ENCODE data around the gene CFAP65. TPM values are rescaled to one million over a fixed set of nuclear protein-coding genes. Genes with fewer than 3 reads are reported as not detected.

Gene CFAP65
- polyA plus RNA-seq, 1 donor from 2014 or later, result not detected

- H3K27ac Mint-ChIP-seq, result no peak overlapping the region
- H3K4me1 Mint-ChIP-seq, result peaks cover 2 to 6% (median 6%) of the 10 kb centered on the region in 3 donors
- peaks cover 66% of the 10 kb centered on the region for H3K27me3 Mint-ChIP-seq
- no peaks in the 10 kb centered on the region for H3K36me3 Mint-ChIP-seq
- H3K4me3 Mint-ChIP-seq, result no peak overlapping the region
- H3K9me3 Mint-ChIP-seq, result no peaks in the 10 kb centered on the region
Measured at GRCh38 chr2:218988164-218988563, 53.2 kb downstream of the CFAP65 start.

DNA sequence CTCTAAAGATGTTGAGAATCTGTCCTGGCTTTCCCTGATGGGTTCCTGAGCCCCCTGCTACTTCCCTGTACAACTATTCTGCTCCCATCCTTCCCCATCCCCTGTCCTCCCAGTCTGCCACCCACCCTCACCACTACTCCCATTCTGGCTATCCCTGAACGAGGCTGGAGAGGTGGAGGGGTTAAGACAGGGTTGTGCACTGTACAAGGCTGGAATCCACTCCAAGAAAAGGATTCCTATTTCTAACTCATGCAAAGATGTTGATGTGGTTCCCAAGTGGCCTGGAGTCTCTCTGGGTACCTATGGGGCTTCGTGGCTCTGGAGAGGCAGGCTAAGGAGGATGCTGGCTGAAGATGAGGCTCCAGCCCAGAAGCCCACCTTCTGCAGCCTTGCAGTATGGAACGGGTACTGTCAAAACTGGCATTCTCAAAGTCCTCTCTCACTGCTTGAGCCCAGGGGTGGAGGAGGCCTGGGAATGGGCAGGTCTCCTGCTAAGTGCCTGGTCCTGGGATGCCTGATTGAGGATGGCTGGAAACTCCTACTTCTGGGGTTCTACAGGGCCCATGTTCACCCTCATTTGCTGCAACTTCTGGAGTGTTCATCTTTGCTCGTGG, 55.1 kb downstream of the CFAP65 start:
- H3K27me3 Mint-ChIP-seq, result peaks cover 64% of the 10 kb centered on the region
- H3K4me3 Mint-ChIP-seq, result peak overlapping the region in 1 of 4 donors; percentile 59
- H3K4me1 Mint-ChIP-seq, result peaks cover 5 to 8% (median 6%) of the 10 kb centered on the region in 3 donors
- no peaks in the 10 kb centered on the region for H3K36me3 Mint-ChIP-seq
- peak overlapping the region in 1 of 3 donors; percentile 53 for H3K27ac Mint-ChIP-seq
- H3K9me3 Mint-ChIP-seq, result no peaks in the 10 kb centered on the region

GRCh38 chr2:218985325-218986091, 55.8 kb downstream of the CFAP65 start:
- H3K9me3 Mint-ChIP-seq, result no peaks in the 10 kb centered on the region
- no peak overlapping the region for H3K27ac Mint-ChIP-seq
- no peaks in the 10 kb centered on the region for H3K36me3 Mint-ChIP-seq
- H3K4me1 Mint-ChIP-seq, result peaks cover 8 to 12% (median 11%) of the 10 kb centered on the region in 3 donors
- peaks cover 62% of the 10 kb centered on the region for H3K27me3 Mint-ChIP-seq
- peak overlapping the region in 1 of 4 donors; percentile 17 for H3K4me3 Mint-ChIP-seq

GRCh38 chr2:218985021-218985324, 56.3 kb downstream of the CFAP65 start, which contains the start of gene FEV:
Gene FEV (minus strand): TSS chr2:218985184. CDS start chr2:218985075, 109 bp downstream.
- H3K36me3 Mint-ChIP-seq, result no peaks in the 10 kb centered on the region
- peaks cover 11 to 14% (median 11%) of the 10 kb centered on the region in 3 donors for H3K4me1 Mint-ChIP-seq
- peak within 1 kb of the TSS; percentile 42 to 70 (median 50) for H3K4me3 Mint-ChIP-seq
- peaks cover 59% of the 10 kb centered on the region for H3K27me3 Mint-ChIP-seq
- H3K9me3 Mint-ChIP-seq, result no peaks in the 10 kb centered on the region
- H3K27ac Mint-ChIP-seq, result peak within 1 kb of the TSS in 2 of 3 donors; percentile 64 to 91

DNA sequence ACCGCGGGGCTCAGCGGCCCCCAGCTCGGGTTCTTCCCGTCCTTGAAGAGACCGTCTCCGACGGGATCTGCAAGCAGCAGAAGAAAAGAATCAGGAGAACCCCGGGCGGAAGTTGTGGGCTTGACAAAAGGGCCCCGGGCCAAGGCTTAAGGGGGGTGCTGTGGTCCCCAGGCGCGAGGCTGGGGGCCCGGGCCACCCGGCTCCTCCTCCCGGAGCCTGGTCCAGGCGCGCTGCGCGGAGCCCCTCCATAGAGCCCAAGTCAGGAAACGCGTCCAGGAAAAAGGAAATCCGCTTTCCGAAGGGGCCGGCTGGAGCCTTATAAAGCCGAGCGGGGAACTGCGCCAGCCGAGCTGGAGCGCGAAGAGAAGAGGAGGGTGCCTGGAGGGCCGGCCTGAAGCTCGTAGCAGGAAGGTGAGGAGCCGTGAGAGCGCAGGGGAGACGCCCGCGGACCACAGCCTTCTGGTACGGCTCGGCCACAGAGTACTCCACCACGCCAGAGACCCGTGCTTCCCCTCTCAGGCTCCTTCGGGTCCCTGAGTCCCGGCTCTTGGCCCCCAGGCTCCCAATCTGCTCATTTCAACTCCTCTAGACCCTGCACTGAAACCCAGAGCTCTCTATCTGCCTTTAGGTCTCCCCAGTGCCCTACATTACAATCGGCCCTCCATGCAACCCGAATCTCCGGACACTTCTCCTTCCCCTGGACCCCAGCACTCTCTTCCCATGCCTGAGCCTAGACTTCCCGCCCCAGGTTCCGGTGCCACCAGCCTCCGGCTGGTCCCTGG, 56.9 kb downstream of the CFAP65 start:
- Mint-ChIP-seq H3K4me3 (peak overlapping the region; percentile 42 to 70 (median 50)), H3K27me3 (peaks cover 60% of the 10 kb centered on the region), H3K9me3 (no peaks in the 10 kb centered on the region), H3K4me1 (peaks cover 11 to 16% (median 14%) of the 10 kb centered on the region in 3 donors), H3K27ac (peak overlapping the region in 2 of 3 donors; percentile 64 to 91), H3K36me3 (no peaks in the 10 kb centered on the region)

DNA sequence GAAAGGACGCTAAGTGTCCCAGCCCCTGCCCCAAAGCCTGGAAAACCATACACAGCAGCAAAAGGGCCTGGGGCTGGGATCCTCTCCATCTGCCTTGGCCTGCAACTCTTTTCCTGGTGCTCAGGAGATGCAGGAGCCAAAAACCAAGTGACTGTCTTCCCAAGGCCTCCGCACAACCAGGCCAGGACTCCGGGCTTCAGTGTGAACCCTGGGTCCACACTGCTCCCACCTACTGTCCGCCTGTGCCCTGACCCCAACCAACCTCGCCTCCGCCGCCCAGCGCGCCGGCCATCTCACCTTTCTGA, 57.4 kb downstream of the CFAP65 start:
- H3K9me3 Mint-ChIP-seq, result no peaks in the 10 kb centered on the region
- no peaks in the 10 kb centered on the region for H3K36me3 Mint-ChIP-seq
- H3K27me3 Mint-ChIP-seq, result peaks cover 60% of the 10 kb centered on the region
- H3K4me3 Mint-ChIP-seq, result peak overlapping the region in 2 of 4 donors; percentile 21 to 50
- H3K27ac Mint-ChIP-seq, result peak overlapping the region in 2 of 3 donors; percentile 62 to 80
- peaks cover 11 to 16% (median 14%) of the 10 kb centered on the region in 3 donors for H3K4me1 Mint-ChIP-seq

DNA sequence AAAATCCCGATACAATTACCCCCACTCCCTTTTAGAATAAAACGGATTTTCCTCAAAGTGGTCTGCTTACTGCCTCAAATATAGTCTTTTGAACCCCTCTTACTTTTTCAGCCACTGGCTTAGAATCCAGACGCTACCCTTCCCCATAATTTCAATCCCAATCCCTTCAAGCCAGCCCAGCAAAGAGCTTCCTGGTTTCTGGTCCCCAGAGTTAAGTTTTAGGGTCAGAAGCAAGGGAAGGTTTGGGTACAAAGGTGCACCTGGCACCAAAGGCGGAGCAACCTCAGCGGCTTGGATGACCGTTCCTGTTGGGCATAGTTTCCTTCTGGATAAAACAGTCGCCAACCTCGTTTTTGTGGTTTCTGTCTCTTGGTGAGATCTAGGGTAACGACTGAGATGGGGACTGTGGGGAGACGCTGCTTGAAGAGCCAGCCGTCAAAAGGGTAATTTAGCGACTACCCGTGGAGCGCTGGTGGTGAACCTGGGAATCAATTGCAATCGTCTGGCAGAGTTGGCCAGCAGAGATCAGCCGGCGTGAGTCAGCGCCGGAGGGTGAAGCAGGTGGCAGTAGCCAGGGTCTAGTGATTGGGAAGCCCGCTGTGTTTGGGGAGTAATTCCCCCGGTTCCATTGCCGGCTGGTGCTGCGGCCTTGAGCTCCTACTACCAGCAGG, 57.9 kb downstream of the CFAP65 start:
- peaks cover 11 to 16% (median 14%) of the 10 kb centered on the region in 3 donors for H3K4me1 Mint-ChIP-seq
- peak overlapping the region in 3 of 4 donors; percentile 49 to 51 (median 50) for H3K4me3 Mint-ChIP-seq
- no peaks in the 10 kb centered on the region for H3K36me3 Mint-ChIP-seq
- H3K9me3 Mint-ChIP-seq, result no peaks in the 10 kb centered on the region
- peaks cover 58% of the 10 kb centered on the region for H3K27me3 Mint-ChIP-seq
- H3K27ac Mint-ChIP-seq, result peak overlapping the region; percentile 46 to 80 (median 62)

- Mint-ChIP-seq H3K4me1 (peaks cover 11 to 16% (median 14%) of the 10 kb centered on the region in 3 donors), H3K27ac (peak overlapping the region; percentile 46 to 80 (median 62)), H3K36me3 (no peaks in the 10 kb centered on the region), H3K27me3 (peaks cover 58% of the 10 kb centered on the region), H3K4me3 (peak overlapping the region in 3 of 4 donors; percentile 50 to 69 (median 60)), H3K9me3 (no peaks in the 10 kb centered on the region)
Measured at GRCh38 chr2:218982586-218983262, 58.6 kb downstream of the CFAP65 start.

DNA sequence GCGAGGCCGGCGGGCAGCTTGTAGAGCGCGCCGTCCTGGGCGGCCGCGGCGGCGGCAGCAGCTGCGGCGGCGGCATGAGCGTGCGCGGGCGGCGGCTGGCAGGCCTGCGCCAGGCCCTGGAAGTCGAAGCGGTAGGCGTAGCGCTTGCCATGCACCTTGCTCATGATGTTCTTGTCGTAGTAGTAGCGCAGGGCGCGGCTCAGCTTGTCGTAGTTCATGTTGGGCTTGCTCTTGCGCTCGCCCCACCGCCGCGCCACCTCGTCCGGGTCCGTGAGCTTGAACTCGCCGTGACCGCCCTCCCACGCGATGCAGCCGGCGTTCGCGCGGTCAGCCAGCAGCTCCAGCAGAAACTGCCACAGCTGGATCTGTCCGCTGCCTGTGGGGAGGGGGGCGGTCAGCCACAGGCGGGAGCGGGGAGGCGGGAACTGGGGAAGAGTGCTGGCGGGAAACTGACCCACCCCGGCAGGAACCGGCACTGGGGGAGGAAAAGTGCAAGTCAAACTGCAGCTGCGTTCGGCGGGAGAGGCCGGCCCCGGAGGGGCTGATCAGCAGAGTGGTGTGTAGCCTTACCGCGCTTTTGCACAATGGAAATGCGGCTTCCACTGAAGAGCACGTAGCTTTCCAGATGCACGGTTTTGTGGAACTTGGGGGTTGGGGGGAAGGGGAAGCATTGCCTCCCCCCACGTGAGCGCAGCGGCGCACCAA, 59.3 kb downstream of the CFAP65 start:
- peaks cover 56% of the 10 kb centered on the region for H3K27me3 Mint-ChIP-seq
- peak overlapping the region in 2 of 3 donors; percentile 35 to 73 for H3K27ac Mint-ChIP-seq
- H3K4me3 Mint-ChIP-seq, result peak overlapping the region; percentile 40 to 77 (median 64)
- peaks cover 11 to 16% (median 14%) of the 10 kb centered on the region in 3 donors for H3K4me1 Mint-ChIP-seq
- H3K36me3 Mint-ChIP-seq, result no peaks in the 10 kb centered on the region
- no peaks in the 10 kb centered on the region for H3K9me3 Mint-ChIP-seq

- H3K4me1 Mint-ChIP-seq, result peaks cover 11 to 16% (median 14%) of the 10 kb centered on the region in 3 donors
Measured at GRCh38 chr2:218981390-218981880, 59.9 kb downstream of the CFAP65 start.

GRCh38 chr2:218980735-218981389, 60.5 kb downstream of the CFAP65 start:
- Mint-ChIP-seq H3K4me3 (peak overlapping the region; percentile 76 to 93 (median 91)), H3K4me1 (peaks cover 11 to 16% (median 14%) of the 10 kb centered on the region in 3 donors), H3K9me3 (no peaks in the 10 kb centered on the region), H3K27ac (peak overlapping the region in 2 of 3 donors; percentile 85 to 91), H3K27me3 (peaks cover 47% of the 10 kb centered on the region), H3K36me3 (no peaks in the 10 kb centered on the region)

More at GRCh38 chr2:218981390-218981880, 59.9 kb downstream of the CFAP65 start:
- peak overlapping the region; percentile 76 to 93 (median 91) for H3K4me3 Mint-ChIP-seq
- peaks cover 51% of the 10 kb centered on the region for H3K27me3 Mint-ChIP-seq
- peak overlapping the region in 2 of 3 donors; percentile 85 to 91 for H3K27ac Mint-ChIP-seq
- H3K9me3 Mint-ChIP-seq, result no peaks in the 10 kb centered on the region
- no peaks in the 10 kb centered on the region for H3K36me3 Mint-ChIP-seq

DNA sequence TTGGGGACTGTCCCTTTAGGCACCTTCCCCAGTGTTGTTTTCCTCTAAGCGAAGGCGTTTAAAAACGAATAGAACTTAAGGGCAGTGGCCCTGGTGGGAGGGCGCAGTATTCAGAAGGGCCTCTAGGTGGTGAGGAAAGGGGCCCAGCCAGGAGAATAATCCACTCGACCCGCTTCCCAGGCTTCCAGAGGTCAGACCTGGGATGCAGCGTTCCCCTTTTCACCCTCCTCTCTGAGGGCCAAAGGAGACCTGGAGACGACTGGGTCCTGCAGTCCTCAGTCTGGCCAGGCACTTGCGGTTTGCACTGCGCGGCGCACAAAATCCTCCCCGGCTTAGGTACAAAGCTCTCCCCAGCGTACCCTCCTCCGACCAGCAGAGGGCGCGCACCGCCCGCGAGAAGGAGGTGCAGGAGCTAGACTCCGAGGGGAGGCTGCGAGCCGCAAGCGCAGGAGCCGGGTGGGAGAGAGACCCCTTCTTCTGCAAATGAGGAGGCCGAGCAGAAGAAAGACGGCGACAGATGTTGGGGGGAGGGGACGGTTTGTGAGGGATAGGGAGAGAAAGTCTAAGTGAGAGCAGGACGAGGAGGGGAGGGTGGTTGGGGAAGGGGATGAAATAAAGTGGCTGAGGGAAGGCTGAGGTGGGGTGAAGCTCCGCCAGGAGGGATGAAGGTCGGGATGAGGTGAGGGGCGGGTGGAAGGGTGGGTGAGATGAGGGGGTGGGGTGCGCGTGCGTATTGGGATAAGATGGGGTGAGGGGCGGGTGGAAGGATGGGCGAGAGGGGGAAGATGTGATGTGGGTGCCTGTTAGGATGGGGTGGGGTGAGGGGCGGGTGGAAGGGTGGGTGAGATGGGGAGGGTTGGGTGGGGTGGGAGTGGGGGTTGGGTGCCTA, 61.2 kb downstream of the CFAP65 start:
- no peaks in the 10 kb centered on the region for H3K9me3 Mint-ChIP-seq
- H3K4me1 Mint-ChIP-seq, result peaks cover 10 to 16% (median 14%) of the 10 kb centered on the region in 3 donors
- peak overlapping the region in 1 of 3 donors; percentile 58 for H3K27ac Mint-ChIP-seq
- H3K27me3 Mint-ChIP-seq, result peaks cover 44% of the 10 kb centered on the region
- peak overlapping the region; percentile 30 to 91 (median 72) for H3K4me3 Mint-ChIP-seq
- H3K36me3 Mint-ChIP-seq, result no peaks in the 10 kb centered on the region

All from IgD-negative memory B cell (primary cell).